ENCODE results near the gene NR0B2.

The NR0B2 gene

DNA sequence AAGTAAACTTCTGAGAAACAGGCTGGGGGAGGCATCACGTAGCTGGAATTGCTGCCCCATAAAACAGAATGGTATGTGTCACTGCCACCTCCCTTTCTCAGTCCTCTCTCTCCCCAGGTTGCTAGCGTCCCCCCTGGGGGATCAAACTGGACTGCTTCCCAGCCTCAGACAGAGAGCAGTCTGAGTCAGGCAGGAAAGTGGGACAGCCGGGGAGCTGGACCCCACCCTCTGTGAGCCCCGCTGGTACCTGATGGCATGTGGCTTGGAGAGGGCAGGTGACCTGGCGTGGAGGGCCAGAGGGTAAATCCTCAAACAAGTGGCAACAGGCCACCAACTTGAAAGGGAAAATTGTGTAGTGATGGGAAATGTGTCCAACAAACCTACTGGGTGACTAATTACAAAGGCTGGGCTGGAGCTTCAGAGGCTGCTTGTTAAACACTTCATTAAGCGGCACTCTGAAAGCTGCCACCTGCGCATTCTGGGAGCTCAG, 51.8 kb downstream of the NR0B2 start:
- Histone ChIP-seq H3K4me2 (ENCODE audit: low read length) (no peak overlapping the region), H3K36me3 (ENCODE audit: control insufficient read depth, low read length) (peaks cover 9% of the 10 kb centered on the region), H3K9me2 (replicated peaks; ENCODE audit: control insufficient read depth, low read length) (no peaks in the 10 kb centered on the region), H3K4me3 (ENCODE audit: low read length) (no peak overlapping the region), H3K27ac (ENCODE audit: low read depth, low read length) (no peak overlapping the region), H3F3A (ENCODE audit: control insufficient read depth, insufficient read depth) (peaks cover 16% of the 10 kb centered on the region), H3K4me1 (ENCODE audit: control insufficient read depth, low read length) (peaks cover 36% of the 10 kb centered on the region), H3K9me3 (ENCODE audit: control insufficient read depth, insufficient read depth, low read length) (no peaks in the 10 kb centered on the region), H3K79me2 (ENCODE audit: control insufficient read depth, low read length) (peaks cover 2% of the 10 kb centered on the region; the same call in 1 of the 2 replicates), H3K27me3 (ENCODE audit: control insufficient read depth, low read length) (no peaks in the 10 kb centered on the region), H4K20me1 (ENCODE audit: control insufficient read depth, insufficient read depth, low read depth, low read length) (no peaks in the 10 kb centered on the region)
- TF ChIP-seq, protein P1, sequence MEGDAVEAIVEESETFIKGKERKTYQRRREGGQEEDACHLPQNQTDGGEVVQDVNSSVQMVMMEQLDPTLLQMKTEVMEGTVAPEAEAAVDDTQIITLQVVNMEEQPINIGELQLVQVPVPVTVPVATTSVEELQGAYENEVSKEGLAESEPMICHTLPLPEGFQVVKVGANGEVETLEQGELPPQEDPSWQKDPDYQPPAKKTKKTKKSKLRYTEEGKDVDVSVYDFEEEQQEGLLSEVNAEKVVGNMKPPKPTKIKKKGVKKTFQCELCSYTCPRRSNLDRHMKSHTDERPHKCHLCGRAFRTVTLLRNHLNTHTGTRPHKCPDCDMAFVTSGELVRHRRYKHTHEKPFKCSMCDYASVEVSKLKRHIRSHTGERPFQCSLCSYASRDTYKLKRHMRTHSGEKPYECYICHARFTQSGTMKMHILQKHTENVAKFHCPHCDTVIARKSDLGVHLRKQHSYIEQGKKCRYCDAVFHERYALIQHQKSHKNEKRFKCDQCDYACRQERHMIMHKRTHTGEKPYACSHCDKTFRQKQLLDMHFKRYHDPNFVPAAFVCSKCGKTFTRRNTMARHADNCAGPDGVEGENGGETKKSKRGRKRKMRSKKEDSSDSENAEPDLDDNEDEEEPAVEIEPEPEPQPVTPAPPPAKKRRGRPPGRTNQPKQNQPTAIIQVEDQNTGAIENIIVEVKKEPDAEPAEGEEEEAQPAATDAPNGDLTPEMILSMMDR (IDR thresholded peaks at IDR 0.05; ENCODE audit: low read depth, low read length, poor library complexity, severe bottlenecking) = no peak
- TF ChIP-seq EZH2phosphoT487 (IDR thresholded peaks at IDR 0.05; ENCODE audit: borderline replicate concordance, low read length) = no peak

Measured in DOHH2 (cell line).